Kidney tubule cell (primary cell): ENCODE data around the gene ZNF565.
"Not testable (repeated sequence)": the region's sequence is repeated elsewhere in the genome, so short reads cannot be mapped to it uniquely, and the experiment has no call there.

Experiments used
- DNase-seq: peaks from one replicate; pipeline ENCODE4 v3.0.0-alpha.2; 2018; ENCODE audit warnings: low spot score

ZNF565 gene

GRCh38 chr19:36214386-36215275 is at the start of gene ZNF565, which contains the start of gene ZNF146:
Gene ZNF565, minus strand, starts transcription at chr19:36214665. Its CDS starts 12,680 bp downstream, at chr19:36201985.
Gene ZNF146, plus strand, starts transcription at chr19:36215106. Its CDS starts 21,335 bp downstream, at chr19:36236441.
- DNase-seq = peak; percentile 99

GRCh38 chr19:36259211-36259610 is 44.7 kb upstream of the ZNF565 start:
- DNase-seq = no peak

GRCh38 chr19:36258028-36258875 is 43.8 kb upstream of the ZNF565 start:
- DNase-seq = no peak

GRCh38 chr19:36257520-36257876 is 43.0 kb upstream of the ZNF565 start:
- peak; percentile 40 for DNase-seq

GRCh38 chr19:36256853-36257519 is 42.5 kb upstream of the ZNF565 start:
- no peak for DNase-seq

- DNase-seq = no peak
Measured at GRCh38 chr19:36256064-36256463, 41.6 kb upstream of the ZNF565 start.

GRCh38 chr19:36255316-36255715 is 40.9 kb upstream of the ZNF565 start:
- no peak for DNase-seq

- no peak for DNase-seq
Measured at GRCh38 chr19:36254848-36255247, 40.4 kb upstream of the ZNF565 start.

- DNase-seq = no peak
Measured at GRCh38 chr19:36252047-36252446, 37.6 kb upstream of the ZNF565 start.

GRCh38 chr19:36246006-36246481 is 31.6 kb upstream of the ZNF565 start:
- no peak for DNase-seq

- DNase-seq = peak; percentile 14
Measured at GRCh38 chr19:36245210-36246005, 30.9 kb upstream of the ZNF565 start.

GRCh38 chr19:36244066-36244465 is 29.6 kb upstream of the ZNF565 start:
- no peak for DNase-seq

GRCh38 chr19:36236946-36237310 is 22.5 kb upstream of the ZNF565 start:
- no peak for DNase-seq

GRCh38 chr19:36236304-36236945 is 22.0 kb upstream of the ZNF565 start:
- no peak for DNase-seq

GRCh38 chr19:36233626-36234025 is 19.2 kb upstream of the ZNF565 start:
- not testable (repeated sequence) for DNase-seq

GRCh38 chr19:36225219-36225892 is 10.9 kb upstream of the ZNF565 start:
- DNase-seq = peak; percentile 7

- no peak for DNase-seq
Measured at GRCh38 chr19:36222503-36222902, 8.0 kb upstream of the ZNF565 start.

GRCh38 chr19:36221474-36221873 is 7.0 kb upstream of the ZNF565 start:
- DNase-seq = no peak

- DNase-seq = peak; percentile 9
Measured at GRCh38 chr19:36215276-36216123, 1.0 kb upstream of the ZNF565 start.
